T-helper 22 cell (primary cell): Measurements from ENCODE around the gene HOXB6.

Experiments
- DNase-seq: peaks from one replicate; pipeline ENCODE4 v3.0.0-alpha.2; 2020; ENCODE audit warnings: low read depth

HOXB6 gene

DNA sequence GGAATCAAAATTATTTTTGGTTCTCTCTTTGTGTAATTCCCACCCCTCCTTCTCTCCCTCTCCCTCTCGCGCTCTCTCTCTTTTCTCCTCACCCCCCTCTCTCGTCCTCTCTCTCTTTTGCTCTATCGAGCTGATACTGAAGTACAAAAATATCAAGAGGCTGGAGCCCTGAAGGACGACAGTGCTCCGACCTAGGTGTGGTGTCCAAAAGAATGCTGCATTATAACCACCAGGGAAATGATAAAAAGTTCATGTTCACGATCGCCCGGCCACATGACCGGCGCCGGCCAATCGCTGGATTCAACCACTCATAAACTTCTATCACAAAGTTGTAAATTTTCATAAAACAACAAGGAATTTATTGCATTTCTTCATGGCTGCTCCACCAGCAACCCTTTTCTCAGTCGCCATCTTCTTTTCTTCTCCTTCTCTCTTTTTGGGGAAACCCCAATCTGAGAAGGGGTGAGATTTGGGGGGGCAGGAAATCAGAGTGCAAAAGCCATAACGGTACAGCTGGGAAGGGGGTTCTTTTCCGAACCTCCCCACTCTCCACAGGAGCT is at the start of gene HOXB6:
Gene HOXB6, minus strand, starts transcription at position 217 of the 560 bp plus-strand sequence. CDS start 6,836 bp downstream, outside the sequence.
- DNase-seq = no peak

DNA sequence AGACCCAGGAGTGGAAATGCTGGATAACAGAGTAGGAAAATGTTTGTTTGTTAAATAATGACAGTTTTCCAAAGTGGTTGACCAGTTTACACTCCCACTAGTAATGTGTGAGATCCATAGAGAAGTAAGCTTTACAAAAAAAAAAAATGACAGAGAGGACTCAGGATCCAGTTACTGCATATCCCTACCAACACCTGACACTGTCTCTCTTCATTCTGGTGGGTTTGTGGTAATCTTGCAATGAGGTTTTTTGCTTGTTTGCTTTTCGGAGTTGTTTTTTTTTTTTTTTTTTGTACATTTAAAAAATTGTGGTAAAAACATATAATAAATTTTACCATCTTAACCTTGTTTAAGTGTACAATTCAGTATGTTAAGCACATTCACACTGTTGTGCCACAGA is 45.0 kb upstream of the HOXB6 start:
- DNase-seq = no peak

DNA sequence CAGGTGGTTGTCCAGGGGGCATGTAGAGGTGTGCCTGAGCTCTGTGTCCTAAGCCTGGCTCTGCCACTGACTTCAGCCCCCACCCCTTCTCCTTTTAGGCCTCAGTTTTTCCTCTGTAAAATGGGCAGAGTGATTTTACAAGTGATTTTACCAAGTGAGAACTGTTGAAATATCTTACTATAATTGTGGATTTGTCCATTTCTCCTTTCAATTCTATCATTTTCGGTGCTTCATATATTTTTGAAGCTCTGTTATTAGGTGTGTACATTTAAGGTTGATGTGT is 43.1 kb upstream of the HOXB6 start:
- no peak for DNase-seq

DNA sequence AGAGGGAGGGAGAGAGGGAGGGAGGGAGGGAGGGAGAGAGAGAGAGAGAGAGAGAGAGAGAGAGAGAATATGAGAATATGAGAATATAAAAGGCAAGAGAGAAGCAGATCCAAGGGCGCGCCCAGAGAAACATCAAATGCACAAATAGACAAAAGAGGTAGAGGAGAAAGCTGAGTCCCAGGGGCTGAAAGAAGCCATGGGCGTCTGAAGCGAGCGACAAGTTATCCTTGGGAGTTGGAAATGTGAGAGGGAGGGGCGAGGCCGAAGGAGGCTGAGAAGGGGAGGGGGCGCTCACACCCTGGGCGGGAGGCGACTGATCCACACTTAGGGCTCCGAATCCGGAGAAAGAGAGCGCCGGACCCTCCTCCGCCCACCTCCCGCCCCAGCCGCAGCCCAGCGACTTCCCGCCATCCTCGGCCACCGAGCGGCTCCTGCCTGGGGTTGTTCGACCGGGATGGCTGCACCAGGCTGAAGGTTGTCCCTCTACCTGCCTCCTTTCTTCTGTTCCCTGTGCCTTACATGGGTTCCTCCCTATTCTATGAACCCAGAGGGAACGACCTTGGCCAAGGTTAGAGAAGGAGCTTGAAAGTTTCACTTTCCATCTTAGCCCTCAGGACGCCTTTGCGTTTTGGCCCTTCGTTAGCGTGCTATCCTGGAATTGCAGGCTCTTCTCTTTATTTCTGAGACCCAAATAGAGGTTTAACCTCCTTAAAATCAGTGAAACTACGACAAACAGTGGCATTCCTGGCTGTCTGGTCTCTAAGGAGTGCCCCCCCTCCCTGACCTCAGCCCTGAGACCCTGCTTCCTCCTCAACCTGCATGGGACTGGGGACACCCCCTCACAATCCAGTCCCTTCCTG is 42.5 kb upstream of the HOXB6 start:
- DNase-seq = no peak

DNA sequence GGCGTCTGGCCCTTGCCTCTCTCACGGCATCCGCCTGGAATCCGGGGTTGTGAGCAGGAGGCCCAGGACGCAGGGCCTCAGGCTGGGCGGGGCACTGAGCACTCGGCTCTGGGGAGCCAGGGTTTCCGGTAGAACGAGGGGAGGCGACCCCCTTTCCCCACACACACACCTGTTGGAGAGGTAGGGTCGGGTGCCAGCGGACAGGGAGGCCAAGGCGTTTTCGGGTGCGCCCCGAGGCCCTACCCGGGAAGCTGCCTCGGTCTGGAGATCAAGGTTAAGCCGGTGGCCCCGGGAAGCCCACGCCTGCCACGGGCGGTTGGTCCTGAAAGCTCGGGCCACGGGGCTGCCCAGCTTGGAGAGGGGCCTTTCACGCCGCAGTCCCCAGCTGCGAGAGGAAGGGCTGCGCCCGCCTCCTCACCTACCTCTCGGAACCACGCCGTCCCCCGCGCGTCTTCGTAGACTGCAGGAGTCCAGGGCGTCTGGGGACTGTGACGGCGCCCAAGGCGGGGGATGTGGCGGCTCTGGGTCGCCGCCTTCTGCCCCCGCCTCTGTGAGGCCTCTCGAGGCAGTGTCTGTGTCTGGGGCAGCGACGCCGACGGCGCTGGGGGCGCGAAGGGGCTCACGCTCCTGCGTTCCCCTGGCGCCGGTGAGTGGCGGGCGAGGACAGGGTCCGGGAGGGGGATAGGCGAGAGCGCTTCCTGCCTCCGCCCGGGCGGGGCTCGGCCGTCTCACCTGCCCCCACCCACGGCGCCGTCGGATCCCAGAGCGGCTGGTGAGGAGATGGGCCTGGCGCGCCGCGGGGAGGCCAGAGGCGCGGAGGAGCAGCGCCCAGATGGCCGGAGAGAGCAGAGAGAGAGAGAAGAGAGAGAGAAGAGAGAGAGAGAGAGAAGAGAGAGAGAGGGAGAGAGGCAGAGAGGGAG is 41.7 kb upstream of the HOXB6 start:
- no peak for DNase-seq

DNA sequence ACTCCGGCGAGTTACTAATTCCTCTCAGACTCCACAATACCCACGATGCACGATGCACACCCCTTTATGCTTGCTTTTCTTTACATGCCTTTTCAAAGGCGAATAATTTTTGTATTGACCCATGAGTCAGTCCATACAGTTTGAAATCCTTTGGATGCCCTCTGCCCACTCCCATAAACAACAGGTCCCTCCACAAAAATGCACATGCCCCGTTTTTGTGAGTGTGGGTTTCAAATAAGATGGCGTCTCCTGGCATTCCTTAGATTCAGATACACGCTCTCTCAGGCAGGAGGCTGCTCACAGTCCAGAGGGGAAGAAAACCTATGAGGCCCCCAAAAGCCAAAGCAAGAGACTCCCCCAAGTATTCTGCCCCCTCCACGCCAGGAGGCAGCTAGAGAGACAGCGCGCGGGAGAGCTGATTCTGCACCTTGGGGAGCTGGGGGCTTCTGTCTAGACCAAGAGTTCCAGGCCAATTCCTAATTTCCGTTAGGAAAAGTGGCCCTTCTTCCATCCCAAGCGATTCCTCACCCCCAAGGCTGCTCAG is 40.9 kb upstream of the HOXB6 start:
- no peak for DNase-seq

DNA sequence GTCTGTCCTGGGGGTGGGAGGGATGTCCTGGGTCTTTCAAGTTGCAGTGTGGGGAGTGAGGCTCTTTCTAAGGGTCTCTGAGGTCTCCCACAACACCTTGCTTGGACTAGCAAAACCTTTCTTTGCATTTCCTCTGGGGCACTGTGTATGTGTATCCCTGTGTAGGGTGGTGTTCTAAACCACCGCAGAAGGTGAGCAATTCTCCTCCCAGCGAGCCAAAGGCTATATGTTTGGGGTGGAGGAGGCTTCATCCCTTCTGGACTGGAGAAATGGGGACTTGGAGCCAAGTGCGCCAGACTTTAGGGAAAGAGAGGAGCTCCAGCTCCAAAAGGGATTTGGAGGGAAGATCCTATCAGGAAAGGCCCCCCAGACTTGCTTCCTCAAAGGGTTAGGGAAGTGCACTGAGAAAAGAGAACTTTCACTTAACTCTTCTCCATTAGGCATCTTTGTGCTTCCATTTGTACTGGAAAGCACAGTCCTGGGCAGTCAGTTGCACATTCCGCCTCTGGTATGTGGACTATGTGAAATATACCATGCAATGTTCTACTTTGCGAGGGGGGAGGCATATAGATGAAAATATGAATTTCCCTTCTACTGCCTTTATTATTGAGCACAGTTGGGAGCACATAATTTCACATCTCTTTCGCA is 40.2 kb upstream of the HOXB6 start:
- DNase-seq = no peak

DNA sequence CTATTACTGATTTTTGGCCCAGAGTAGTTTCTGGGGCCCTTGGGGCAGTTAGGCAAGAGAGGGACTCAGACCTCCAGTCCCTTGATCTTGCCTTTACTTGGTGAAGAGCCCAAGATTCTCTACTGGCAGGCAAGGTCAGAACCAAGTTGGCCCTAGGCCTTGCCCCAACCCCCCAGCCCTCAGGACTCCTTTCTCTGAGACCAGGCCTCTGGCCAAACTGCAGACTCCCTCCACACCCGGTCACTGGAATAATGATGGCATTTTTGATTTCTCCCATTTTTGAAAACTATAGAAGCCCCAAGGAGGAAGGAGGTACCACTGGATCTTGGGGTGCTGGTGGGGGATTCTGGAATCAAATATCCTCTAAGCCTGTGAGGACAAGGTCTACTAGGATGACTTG is 39.4 kb upstream of the HOXB6 start:
- DNase-seq = no peak

DNA sequence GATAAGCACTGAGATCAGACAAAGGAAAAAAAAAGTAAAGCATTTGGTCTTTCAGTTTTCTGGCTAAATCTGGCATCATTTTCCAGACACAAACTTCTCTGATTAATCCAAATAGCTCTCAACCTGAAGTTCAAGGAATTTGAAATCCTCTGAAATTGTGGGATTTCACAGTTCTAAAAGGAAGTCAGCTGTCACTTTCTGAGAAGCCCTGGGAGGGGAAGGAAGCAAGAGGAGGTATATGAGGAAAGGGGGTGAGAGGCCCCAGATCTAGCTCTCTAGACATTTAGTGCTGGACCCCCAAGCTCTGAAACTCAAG is 38.9 kb upstream of the HOXB6 start:
- no peak for DNase-seq

DNA sequence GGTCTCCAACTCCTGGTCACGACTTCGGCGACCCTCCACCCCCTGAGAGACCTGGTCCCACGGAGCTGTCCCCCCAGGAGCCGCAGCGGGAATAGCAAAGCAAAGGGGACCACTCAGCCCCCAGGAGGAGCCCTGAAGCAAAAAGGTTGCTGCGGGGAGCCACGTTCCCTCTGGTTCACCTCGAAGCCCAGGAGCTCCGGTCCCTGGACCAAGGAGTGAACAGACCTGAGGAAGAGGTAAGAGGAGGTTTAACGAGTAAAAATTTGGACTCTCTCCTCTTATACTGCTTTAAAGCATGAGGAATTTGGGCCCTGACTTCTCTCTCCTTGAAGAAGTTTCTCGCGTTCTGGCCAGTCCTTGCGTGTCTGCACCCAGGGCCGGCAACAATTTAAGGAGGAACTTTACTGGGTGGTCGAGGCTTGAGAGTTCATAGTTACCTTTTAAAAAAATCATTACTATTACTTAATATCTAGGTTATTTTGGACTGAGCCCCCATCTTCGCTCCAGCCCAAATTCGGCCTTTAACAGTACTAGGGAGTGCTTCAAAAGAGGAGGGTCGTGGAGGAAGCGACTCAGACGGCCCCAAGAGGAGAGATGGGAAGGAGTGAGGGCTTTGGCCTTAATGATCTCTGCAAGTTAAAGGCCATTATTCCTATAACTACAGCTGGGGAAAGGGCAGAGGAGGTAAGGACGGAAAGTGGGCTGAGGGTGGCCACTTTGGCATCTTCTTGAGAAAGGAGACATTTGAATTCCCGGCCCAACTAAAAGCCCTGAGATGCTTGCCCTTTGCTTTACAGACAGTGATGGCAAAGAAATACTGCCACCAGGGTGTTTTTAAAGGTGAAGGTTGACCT is 38.3 kb upstream of the HOXB6 start:
- no peak for DNase-seq

DNA sequence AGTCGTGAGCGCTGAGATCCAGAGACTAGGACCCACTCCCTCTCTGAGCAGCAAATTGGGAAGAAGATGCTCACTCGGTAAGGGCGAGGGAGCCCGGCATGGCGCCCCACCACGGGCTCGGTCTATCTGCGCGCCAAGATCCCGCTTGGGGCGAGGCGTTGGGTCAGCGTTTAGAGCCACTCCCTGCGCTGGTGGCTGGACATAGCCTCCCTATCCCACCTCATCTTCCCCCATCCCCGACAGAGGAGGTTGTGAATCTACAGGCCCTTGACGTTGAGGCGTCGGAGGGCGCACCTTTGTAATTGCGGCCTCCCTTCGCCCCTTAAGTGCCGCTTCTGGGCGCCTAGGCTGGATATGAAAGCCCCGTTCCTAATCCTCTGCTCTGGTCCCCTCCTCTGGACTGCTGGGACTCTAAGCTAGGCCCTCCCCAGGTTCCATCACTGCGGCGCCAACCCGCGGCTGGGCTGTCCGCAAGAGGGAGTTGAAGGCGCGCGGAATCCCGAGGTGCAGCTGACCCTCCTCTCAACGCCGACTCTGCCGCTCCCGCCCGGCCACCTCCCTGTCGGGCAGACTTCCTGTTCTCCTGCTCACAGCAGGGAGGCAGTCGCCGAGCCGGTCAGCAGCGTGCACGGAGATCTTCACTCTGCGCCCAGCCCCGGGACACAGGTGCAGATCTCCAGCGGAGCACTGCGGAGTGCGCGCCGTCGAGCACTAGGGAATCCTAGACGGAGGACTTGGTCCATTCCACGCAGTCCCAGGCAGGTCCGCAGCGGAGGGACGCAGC is 37.5 kb upstream of the HOXB6 start:
- DNase-seq = no peak

DNA sequence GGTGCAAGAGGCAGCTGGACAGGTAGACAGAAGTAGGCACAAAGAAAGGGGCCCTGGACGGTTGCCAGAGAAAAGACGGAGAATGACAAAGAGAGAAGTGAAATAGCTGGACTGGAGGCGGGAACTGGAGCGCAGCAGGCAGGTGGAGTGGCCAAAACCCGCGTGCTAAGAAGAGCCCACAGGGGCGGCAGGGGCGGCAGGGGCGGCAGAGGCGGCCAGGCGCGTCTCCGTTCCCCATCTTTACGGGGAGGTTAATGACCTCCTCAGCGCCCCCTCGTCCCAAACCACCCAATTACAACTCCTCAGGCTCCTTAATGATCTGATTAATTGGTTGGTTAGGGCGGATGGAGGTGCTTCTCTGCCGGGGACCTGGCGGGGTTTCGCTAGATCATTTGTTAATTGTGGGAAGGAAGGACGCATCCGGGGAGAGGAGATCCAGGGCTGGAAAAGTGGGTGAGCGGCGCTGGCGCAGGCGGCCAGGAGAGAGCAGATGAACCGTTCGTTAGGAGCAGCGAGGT is 36.8 kb upstream of the HOXB6 start:
- DNase-seq = no peak

DNA sequence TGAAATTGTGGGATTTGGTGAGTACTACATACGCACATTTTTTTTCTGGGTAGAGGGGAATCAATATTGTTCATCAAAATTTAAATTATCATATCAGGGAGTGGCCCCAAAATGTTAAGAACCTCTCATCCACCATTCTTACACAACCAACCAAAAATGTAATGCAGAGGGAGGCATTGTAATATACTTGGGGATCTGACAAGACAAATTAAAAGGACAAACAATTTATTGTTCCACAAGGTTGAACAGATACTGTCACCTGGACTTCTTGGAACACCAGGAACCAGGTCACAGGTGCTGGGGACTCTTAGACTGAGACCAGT is 36.0 kb upstream of the HOXB6 start:
- no peak for DNase-seq

DNA sequence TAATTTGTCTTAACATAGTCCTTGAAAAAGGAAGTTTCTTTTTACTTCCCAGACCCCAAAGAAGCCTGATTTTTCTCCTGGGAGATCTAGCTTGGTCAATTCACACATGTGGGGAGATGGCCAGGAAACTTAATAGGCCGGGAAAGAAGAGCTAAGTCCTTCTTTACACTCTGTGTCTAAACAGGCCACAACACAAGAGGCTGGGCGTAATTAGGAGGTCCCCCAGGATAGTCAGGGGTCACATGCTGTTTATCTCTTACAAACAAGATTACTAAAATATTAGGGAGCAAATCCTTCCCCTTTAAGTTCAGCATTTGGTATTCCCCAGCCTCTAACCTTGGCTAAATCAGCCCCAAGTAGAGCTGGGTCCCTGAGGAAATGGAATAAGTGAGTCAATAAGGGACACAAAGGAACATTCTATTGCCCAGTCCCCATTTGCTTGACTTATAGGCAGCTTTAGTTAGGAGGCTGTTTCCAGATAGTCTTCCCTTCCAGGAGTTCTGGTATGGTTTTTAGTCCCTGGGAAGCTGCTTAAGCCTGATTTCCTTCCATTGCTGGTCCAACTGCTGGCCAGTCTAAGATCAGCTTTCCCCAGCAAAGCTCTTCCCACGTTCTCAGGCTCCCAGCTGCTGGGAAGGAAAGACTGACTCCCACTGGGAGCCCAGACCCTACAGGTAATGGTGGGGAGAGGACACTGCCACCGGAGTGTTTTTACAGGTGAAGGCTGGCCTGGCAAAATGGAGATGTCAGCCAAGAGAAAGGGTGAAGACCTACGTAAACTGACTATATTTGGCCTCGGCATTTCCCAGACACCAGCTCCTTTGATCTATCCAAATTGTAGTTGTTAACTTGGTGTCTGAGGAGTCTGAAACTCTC is 35.4 kb upstream of the HOXB6 start:
- no peak for DNase-seq

DNA sequence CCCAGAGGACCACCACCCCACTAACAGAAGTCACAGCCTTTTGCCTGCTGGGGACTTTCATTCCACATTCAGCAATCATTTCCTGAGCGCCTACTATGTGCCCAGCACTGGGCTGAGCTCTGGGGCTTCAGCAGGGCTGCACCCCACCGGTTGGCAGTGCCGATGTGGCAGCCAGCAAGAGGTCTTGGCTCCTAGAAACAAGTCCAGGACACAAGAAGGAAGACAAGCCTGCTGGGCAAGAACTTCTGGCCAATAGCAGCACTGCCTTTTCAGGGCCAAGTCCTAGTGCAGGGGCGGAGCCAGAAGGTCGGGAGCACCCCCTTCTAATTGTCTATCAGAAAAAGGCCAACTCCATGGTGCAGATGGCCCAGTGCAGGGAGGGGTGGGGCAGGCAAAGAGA is 34.4 kb upstream of the HOXB6 start:
- DNase-seq = no peak

DNA sequence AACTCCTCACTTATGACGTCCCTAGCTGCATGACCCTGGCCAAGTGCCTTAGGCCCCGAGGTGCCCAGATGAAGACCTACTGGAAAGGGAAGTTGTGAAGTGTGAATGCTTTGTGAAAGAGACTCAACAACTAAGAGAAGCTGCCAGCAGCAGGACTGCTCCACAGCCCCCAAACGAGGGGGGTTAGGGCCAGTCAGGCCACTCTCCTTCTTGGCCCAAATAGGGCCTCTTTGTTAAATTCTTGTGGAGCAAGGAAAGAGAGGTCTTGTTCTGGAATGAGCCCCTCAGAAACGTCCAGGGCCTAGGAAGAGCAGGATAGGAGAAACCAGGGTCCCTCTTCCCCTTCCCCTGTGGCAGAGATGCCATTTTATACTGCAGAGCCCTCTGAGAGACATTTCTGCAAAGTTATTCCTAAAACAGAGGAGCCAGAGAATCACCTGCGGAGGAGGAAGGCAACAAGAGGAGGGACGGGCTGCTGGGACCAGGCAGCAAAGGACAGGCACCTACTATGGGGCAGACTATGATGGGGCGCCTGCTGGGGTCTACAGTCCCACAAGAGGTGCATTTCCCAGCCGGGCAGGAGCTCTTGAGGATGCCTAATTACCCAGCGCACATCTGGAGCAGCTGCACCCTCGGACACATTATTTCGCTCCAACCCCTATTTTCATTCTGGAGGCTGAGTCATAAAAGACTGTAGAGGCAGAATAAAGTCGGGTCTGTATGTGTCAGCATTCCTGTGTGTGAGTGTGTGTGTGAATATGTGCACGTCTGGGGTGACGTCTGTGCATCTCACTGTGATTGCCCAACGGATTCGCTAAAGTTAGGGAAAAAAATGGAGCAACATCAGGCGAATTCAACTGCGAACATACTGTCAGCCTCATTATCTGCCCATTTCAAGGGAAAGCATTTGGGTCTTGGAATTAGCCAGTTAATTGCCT is 32.8 kb upstream of the HOXB6 start:
- DNase-seq = no peak

DNA sequence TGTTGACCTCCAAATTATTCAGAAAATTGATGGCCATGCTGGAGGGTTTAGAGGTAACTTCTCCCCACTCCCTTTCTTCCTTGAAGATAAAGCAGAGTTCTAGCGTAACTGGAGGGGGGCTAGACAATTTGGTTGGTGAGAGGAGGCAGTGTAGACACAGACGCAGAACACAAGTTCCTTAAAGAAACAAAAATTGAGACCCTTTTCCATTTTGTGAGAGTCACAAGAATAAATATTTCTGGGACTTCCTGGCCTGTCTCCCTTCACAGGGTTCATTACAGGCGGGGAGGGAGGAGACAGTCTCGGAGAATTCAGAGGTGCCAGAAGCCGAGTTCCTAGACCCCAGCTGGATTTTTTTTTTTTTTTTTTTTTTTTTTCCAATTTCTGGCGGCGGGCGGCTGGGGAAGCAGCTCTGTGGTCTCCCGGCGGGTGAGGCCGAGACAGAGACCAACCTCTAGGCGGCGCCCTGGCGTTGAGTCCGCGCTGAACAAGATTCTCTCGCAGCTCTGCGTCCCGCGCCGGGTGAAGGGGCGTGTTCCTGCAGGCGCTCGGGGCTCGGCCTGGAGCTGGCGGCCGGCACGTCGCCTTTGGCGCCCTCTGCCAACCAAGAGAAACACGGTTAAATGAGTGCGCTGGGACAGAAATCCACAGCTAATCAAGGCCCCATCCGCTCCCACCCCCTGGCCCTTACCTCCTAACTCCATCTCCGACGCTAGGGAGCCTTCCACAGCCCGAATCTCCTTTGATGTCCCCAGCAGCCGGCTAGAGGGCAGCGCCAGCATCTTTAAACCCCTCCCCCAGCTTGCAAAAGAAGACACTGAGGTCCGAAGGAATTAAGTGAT is 31.6 kb upstream of the HOXB6 start:
- DNase-seq = no peak
